Islet precursor cell (in vitro differentiated cells): ENCODE data around the gene VPS8.

Experiments
- DNase-seq: peaks from one replicate; pipeline ENCODE4 v3.0.0-alpha.2; 2018

The VPS8 gene

GRCh38 chr3:184814214-184814613, 2.2 kb downstream of the VPS8 start:
- DNase-seq: no peak

GRCh38 chr3:184815046-184815930, 3.3 kb downstream of the VPS8 start:
- no peak for DNase-seq

- DNase-seq: no peak
Observed at GRCh38 chr3:184816614-184817013, 4.6 kb downstream of the VPS8 start.

- DNase-seq: no peak
Observed at GRCh38 chr3:184820525-184820924, 8.6 kb downstream of the VPS8 start.

- no peak for DNase-seq
Observed at GRCh38 chr3:184821034-184821433, 9.1 kb downstream of the VPS8 start.

- no peak for DNase-seq
Observed at GRCh38 chr3:184822081-184822480, 10.1 kb downstream of the VPS8 start.

- no peak for DNase-seq
Observed at GRCh38 chr3:184822654-184823053, 10.7 kb downstream of the VPS8 start.

- no peak for DNase-seq
Observed at GRCh38 chr3:184823990-184824389, 12.0 kb downstream of the VPS8 start.

- no peak for DNase-seq
Observed at GRCh38 chr3:184825121-184825820, 13.3 kb downstream of the VPS8 start.

- DNase-seq: no peak
Observed at GRCh38 chr3:184827572-184827971, 15.6 kb downstream of the VPS8 start.

- no peak for DNase-seq
Observed at GRCh38 chr3:184832044-184832443, 20.1 kb downstream of the VPS8 start.

- DNase-seq: no peak
Observed at GRCh38 chr3:184832903-184833302, 20.9 kb downstream of the VPS8 start.

GRCh38 chr3:184836090-184836822, 24.3 kb downstream of the VPS8 start:
- DNase-seq: no peak

GRCh38 chr3:184842433-184842832, 30.5 kb downstream of the VPS8 start:
- DNase-seq: no peak

- DNase-seq: no peak
Observed at GRCh38 chr3:184845819-184846218, 33.9 kb downstream of the VPS8 start.

GRCh38 chr3:184846496-184846895, 34.5 kb downstream of the VPS8 start:
- DNase-seq: no peak

- DNase-seq: no peak
Observed at GRCh38 chr3:184848934-184849333, 37.0 kb downstream of the VPS8 start.

- no peak for DNase-seq
Observed at GRCh38 chr3:184850201-184850600, 38.2 kb downstream of the VPS8 start.

GRCh38 chr3:184857099-184857498, 45.1 kb downstream of the VPS8 start:
- DNase-seq: no peak

- no peak for DNase-seq
Observed at GRCh38 chr3:184864000-184864399, 52.0 kb downstream of the VPS8 start.

GRCh38 chr3:184868477-184868876, 56.5 kb downstream of the VPS8 start:
- DNase-seq: no peak

- DNase-seq: no peak
Observed at GRCh38 chr3:184872200-184872599, 60.2 kb downstream of the VPS8 start.

GRCh38 chr3:184873141-184873540, 61.2 kb downstream of the VPS8 start:
- DNase-seq: no peak
